ENCODE data around the gene SLC25A18. TPM values are rescaled to one million over a fixed set of nuclear protein-coding genes. Genes with fewer than 3 reads are reported as not detected.
"Not testable (repeated sequence)": the region's sequence is repeated elsewhere in the genome, so short reads cannot be mapped to it uniquely, and the experiment has no call there.

Gene SLC25A18
- polyA plus RNA-seq, 1 donor (not counting 4 experiments of a cell fraction or from before 2014, with no cell fraction given), result 0.04 TPM

DNA sequence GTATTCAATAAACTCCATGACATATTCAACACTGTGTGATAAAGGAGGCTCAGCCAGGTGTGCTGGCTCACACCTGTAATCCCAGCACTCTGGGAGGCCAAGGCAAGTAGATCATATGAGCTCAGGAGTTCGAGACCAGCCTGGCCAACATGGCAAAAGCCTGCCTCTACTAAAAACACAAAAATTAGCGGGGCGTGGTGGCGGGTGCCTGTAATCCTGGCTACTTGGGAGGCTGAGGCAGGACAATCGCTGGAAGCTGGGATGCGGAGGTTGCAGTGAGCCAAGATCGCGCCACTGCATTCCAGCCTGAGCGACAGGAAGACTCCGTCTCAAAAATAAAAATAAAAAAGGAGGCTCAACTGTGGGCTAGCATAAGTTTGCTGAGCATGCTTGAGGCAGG, 4.1 kb upstream of the SLC25A18 start:
- dilution Hi-C loops (cut with MboI; ENCODE audit: extremely low pct_ligation_motif_present, low sequenced_read_pairs), result no loop called here
- no peaks in the 10 kb centered on the region for H3K9me3 ChIP-seq (ENCODE audit: control insufficient read depth, low read depth, low read length)
- H3K4me2 ChIP-seq (ENCODE audit: control insufficient read depth, extremely low read depth, insufficient read depth, low read depth, low read length), result no peak overlapping the region
- FAIRE-seq (no peak), DNase-seq (ENCODE audit: low read depth, low spot score) (no peak)
- H3K9me1 ChIP-seq (ENCODE audit: control insufficient read depth, extremely low read depth, insufficient read depth, low read length), result no peaks in the 10 kb centered on the region
- H3K4me3 ChIP-seq (ENCODE audit: control insufficient read depth in 2 of 3, extremely low read depth in 1 of 3, insufficient read depth in 2 of 3, low read depth in 1 of 3, low read length in 3 of 3), result no peak overlapping the region
- no peaks in the 10 kb centered on the region for H3K4me1 ChIP-seq (ENCODE audit: control insufficient read depth, extremely low read depth, insufficient read depth, low read length)
- H3K9ac ChIP-seq (ENCODE audit: control insufficient read depth, extremely low read depth, insufficient read depth, low read length), result no peak overlapping the region
- TF ChIP-seq EZH2 (IDR thresholded peaks at IDR 0.05; ENCODE audit: low read length), result no peak
- TF ChIP-seq CTCF (optimal IDR thresholded peaks at IDR 0.05 in 1 of 3, IDR thresholded peaks at IDR 0.05 in 1 of 3, conservative IDR thresholded peaks at IDR 0.05 in 1 of 3; ENCODE audit: extremely low read depth in 1 of 3, insufficient read depth in 2 of 3, low read length in 3 of 3), result no peak
- H4K20me1 ChIP-seq (ENCODE audit: control insufficient read depth, extremely low read depth, insufficient read depth, low read length), result no peaks in the 10 kb centered on the region
- H3K79me2 ChIP-seq (ENCODE audit: control insufficient read depth, insufficient read depth, low read length), result no peaks in the 10 kb centered on the region
- H3K27ac ChIP-seq (ENCODE audit: control insufficient read depth, insufficient read depth, low read length), result no peak overlapping the region
- no peaks in the 10 kb centered on the region for H3K36me3 ChIP-seq (ENCODE audit: control insufficient read depth in 2 of 2, extremely low read depth in 1 of 2, insufficient read depth in 2 of 2, low read length in 2 of 2)
- no peaks in the 10 kb centered on the region for H3K27me3 ChIP-seq (ENCODE audit: control insufficient read depth, extremely low read depth, insufficient read depth, low read length)
- H2AFZ ChIP-seq (ENCODE audit: control insufficient read depth, low read length), result no peak overlapping the region

DNA sequence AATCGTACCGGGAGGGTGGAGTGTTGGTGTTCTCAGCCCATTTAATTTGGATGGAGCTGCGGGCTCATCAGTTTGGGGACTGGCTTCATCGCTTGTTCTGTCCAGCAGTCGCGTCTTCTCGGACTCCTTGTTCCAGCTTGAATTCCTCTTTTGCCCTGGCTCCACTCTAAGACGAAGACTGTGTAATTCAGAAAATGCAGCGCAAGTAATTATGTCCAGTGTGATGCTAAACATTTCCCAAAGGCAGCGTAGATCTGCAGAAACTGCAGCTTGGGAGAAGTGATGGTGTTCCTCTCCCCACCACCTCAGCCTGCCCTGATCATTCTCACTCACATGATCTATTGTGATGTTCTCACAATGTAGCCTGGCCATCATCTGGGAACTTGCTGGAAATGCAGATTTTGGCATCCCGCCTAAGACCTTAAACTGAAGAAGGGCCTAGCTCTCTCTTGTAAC, 666 bp downstream of the SLC25A18 start:
- DNase-seq (ENCODE audit: low read depth, low spot score) (no peak), FAIRE-seq (no peak)
- H3K27me3 ChIP-seq (ENCODE audit: control insufficient read depth, extremely low read depth, insufficient read depth, low read length), result no peaks in the 10 kb centered on the region
- no peak overlapping the region for H3K4me2 ChIP-seq (ENCODE audit: control insufficient read depth, extremely low read depth, insufficient read depth, low read depth, low read length)
- no peaks in the 10 kb centered on the region for H3K79me2 ChIP-seq (ENCODE audit: control insufficient read depth, insufficient read depth, low read length)
- H3K9me3 ChIP-seq (ENCODE audit: control insufficient read depth, low read depth, low read length), result no peaks in the 10 kb centered on the region
- H3K4me3 ChIP-seq (ENCODE audit: control insufficient read depth in 2 of 3, extremely low read depth in 1 of 3, insufficient read depth in 2 of 3, low read depth in 1 of 3, low read length in 3 of 3), result no peak overlapping the region
- TF ChIP-seq CTCF (optimal IDR thresholded peaks at IDR 0.05 in 1 of 3, IDR thresholded peaks at IDR 0.05 in 1 of 3, conservative IDR thresholded peaks at IDR 0.05 in 1 of 3; ENCODE audit: extremely low read depth in 1 of 3, insufficient read depth in 2 of 3, low read length in 3 of 3) (no peak), EZH2 (IDR thresholded peaks at IDR 0.05; ENCODE audit: low read length) (no peak)
- H3K36me3 ChIP-seq (ENCODE audit: control insufficient read depth in 2 of 2, extremely low read depth in 1 of 2, insufficient read depth in 2 of 2, low read length in 2 of 2), result no peaks in the 10 kb centered on the region
- H4K20me1 ChIP-seq (ENCODE audit: control insufficient read depth, extremely low read depth, insufficient read depth, low read length), result no peaks in the 10 kb centered on the region
- no peak overlapping the region for H2AFZ ChIP-seq (ENCODE audit: control insufficient read depth, low read length)
- no peak overlapping the region for H3K27ac ChIP-seq (ENCODE audit: control insufficient read depth, insufficient read depth, low read length)
- no peaks in the 10 kb centered on the region for H3K4me1 ChIP-seq (ENCODE audit: control insufficient read depth, extremely low read depth, insufficient read depth, low read length)
- no peak overlapping the region for H3K9ac ChIP-seq (ENCODE audit: control insufficient read depth, extremely low read depth, insufficient read depth, low read length)
- H3K9me1 ChIP-seq (ENCODE audit: control insufficient read depth, extremely low read depth, insufficient read depth, low read length), result no peaks in the 10 kb centered on the region
- dilution Hi-C loops (cut with MboI; ENCODE audit: extremely low pct_ligation_motif_present, low sequenced_read_pairs), result no loop called here

DNA sequence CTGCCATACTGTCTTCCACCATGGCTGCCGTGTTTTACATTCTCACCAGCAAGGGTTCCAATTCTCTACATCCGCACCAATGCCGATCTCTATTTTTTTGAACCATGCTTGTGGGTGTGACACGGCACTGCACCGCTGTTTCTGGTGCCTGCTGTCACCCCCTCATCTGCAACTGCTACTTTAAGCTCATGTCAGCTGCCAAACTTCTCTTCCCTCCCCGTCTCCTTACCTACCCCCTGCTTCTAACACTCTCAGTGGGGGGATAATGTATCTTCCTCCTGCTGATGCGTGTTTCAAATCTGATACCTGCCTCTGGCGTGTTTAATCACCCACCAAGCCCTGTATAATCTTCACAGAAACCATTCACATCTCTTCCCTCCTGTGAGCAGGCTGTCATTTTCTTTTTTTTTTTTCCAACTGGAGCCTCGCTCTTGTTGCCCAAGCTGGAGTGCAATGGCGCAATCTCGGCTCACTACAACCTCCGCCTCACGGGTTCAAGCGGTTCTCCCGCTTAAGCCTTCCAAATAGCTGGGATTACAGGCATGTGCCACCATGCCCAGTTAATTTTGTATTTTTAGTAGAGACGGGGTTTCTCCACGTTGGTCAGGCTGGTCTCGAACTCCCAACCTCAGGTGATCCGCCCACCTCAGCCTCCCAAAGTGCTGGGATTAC, 2.9 kb downstream of the SLC25A18 start:
- H3K4me2 ChIP-seq (ENCODE audit: control insufficient read depth, extremely low read depth, insufficient read depth, low read depth, low read length), result not testable (repeated sequence)

More for the DNA sequence above, 2.9 kb downstream of the SLC25A18 start:
- H3K27ac ChIP-seq (ENCODE audit: control insufficient read depth, insufficient read depth, low read length); H2AFZ ChIP-seq (ENCODE audit: control insufficient read depth, low read length); DNase-seq (ENCODE audit: low read depth, low spot score); FAIRE-seq; H3K27me3 ChIP-seq (ENCODE audit: control insufficient read depth, extremely low read depth, insufficient read depth, low read length); H4K20me1 ChIP-seq (ENCODE audit: control insufficient read depth, extremely low read depth, insufficient read depth, low read length); H3K36me3 ChIP-seq (ENCODE audit: control insufficient read depth in 2 of 2, extremely low read depth in 1 of 2, insufficient read depth in 2 of 2, low read length in 2 of 2); H3K4me3 ChIP-seq (ENCODE audit: control insufficient read depth in 2 of 3, extremely low read depth in 1 of 3, insufficient read depth in 2 of 3, low read depth in 1 of 3, low read length in 3 of 3); H3K9ac ChIP-seq (ENCODE audit: control insufficient read depth, extremely low read depth, insufficient read depth, low read length); dilution Hi-C loops (cut with MboI; ENCODE audit: extremely low pct_ligation_motif_present, low sequenced_read_pairs); H3K9me1 ChIP-seq (ENCODE audit: control insufficient read depth, extremely low read depth, insufficient read depth, low read length); H3K79me2 ChIP-seq (ENCODE audit: control insufficient read depth, insufficient read depth, low read length); H3K9me3 ChIP-seq (ENCODE audit: control insufficient read depth, low read depth, low read length): not testable (repeated sequence)
- H3K4me1 ChIP-seq (ENCODE audit: control insufficient read depth, extremely low read depth, insufficient read depth, low read length), result peaks cover 12% of the 10 kb centered on the region
